ENCODE data around the gene FANK1.

- no peak for TF ChIP-seq CTCF (IDR thresholded peaks at IDR 0.05)
- no peak for TF ChIP-seq EZH2 (IDR thresholded peaks at IDR 0.05; ENCODE audit: borderline replicate concordance, insufficient read depth, low read depth, low read length, poor library complexity, severe bottlenecking)
Measured at GRCh38 chr10:125953778-125954385, 57.5 kb downstream of the FANK1 start.
